ENCODE measurements around the gene SUFU. TPM values are rescaled to one million over a fixed set of nuclear protein-coding genes. Genes with fewer than 3 reads are reported as not detected.

The SUFU gene
- total and polyA plus RNA-seq, 2 of the 4 experiments (the other 2 are of a cell fraction), result 2.2 to 11.0 TPM

GRCh38 chr10:102579328-102579727 lies 75.6 kb downstream of the SUFU start:
- no peak for ATAC-seq (ENCODE audit: low read depth)
- intact Hi-C loops (cut with micrococcal nuclease) (no loop called here), dilution Hi-C loops (cut with HindIII; ENCODE audit: low sequenced_read_pairs, unreplicated experiment) (loop anchor here (10.0 kb wide), 1 partner anchor 75 kb away; the partner anchor contains the start of genes ACTR1A and SUFU), in situ Hi-C loops (cut with MboI; ENCODE audit: low sequenced_read_pairs) (no loop called here)
- H3K9ac ChIP-seq (ENCODE audit: low read depth, low read length), result no peak overlapping the region
- no peak overlapping the region for H2BK120ac ChIP-seq (ENCODE audit: low read depth, low read length)
- no TSS peak for BruUV-seq (replicated peaks)
- peak overlapping the region; percentile 43; the same call in 1 of the 2 replicates for H3K14ac ChIP-seq (replicated peaks; ENCODE audit: low read depth, low read length)
- H3K4me3 ChIP-seq (ENCODE audit: insufficient read depth, low read depth, low read length), result no peak overlapping the region
- peak overlapping the region; percentile 1; the same call in 1 of the 2 replicates for H4K5ac ChIP-seq (ENCODE audit: low read depth, low read length)
- peak; percentile 25 for DNase-seq
- H3K79me1 ChIP-seq (ENCODE audit: low read depth in 1 of 2, low read length in 2 of 2), result peaks cover 16 to 51% of the 10 kb centered on the region in 2 experiments; a peak in 3 of 4 replicates
- peaks cover 10% of the 10 kb centered on the region for H3K9me1 ChIP-seq (ENCODE audit: insufficient read depth, low read length)
- H2AFZ ChIP-seq (replicated peaks; ENCODE audit: low read length, poor library complexity), result peak overlapping the region; percentile 56
- peak overlapping the region; percentile 66 for H2BK20ac ChIP-seq (ENCODE audit: low read depth, low read length)
- H2BK15ac ChIP-seq (ENCODE audit: low read depth, low read length), result no peak overlapping the region
- H3K4me2 ChIP-seq (ENCODE audit: low read depth, low read length), result peak overlapping the region; percentile 4; the same call in 1 of the 2 replicates
- peak overlapping the region; percentile 30; the same call in 1 of the 2 replicates for H2AK5ac ChIP-seq (ENCODE audit: low read depth, low read length)
- H2BK5ac ChIP-seq (ENCODE audit: low read depth, low read length, poor library complexity, severe bottlenecking), result no peak overlapping the region
- peak overlapping the region; percentile 11; the same call in 1 of the 2 replicates for H3K18ac ChIP-seq (ENCODE audit: low read depth, low read length)
- H2AK9ac ChIP-seq (replicated peaks; ENCODE audit: low read depth, low read length, poor library complexity), result no peak overlapping the region
- no peaks in the 10 kb centered on the region for H3K27me3 ChIP-seq (ENCODE audit: control insufficient read depth, insufficient read depth, low read length)
- H3K9me3 ChIP-seq (ENCODE audit: control insufficient read depth, insufficient read depth, low read length), result no peaks in the 10 kb centered on the region
- no peaks in the 10 kb centered on the region for H3K36me3 ChIP-seq (ENCODE audit: control insufficient read depth, insufficient read depth, low read length)
- TF ChIP-seq ELK1 (IDR thresholded peaks at IDR 0.05; ENCODE audit: borderline replicate concordance, low read depth, low read length) (no peak), MAFK (IDR thresholded peaks at IDR 0.05; ENCODE audit: low read depth, low read length) (peak; percentile 92)
- H4K8ac ChIP-seq (ENCODE audit: low read depth in 2 of 2, low read length in 2 of 2), result peak overlapping the region in 1 of 2 experiments; percentile 20; a peak in 1 of 4 replicates
- H4K91ac ChIP-seq (ENCODE audit: insufficient read depth, low read depth, low read length), result no peak overlapping the region; the same call in 1 of the 2 replicates
- peaks cover 7% of the 10 kb centered on the region for H4K20me1 ChIP-seq (ENCODE audit: insufficient read depth, low read length)
- no peak overlapping the region for H3K27ac ChIP-seq (ENCODE audit: insufficient read depth, low read length)
- no peak overlapping the region for H3K23ac ChIP-seq (ENCODE audit: low read depth, low read length)
- peaks cover 21% of the 10 kb centered on the region for H3K4me1 ChIP-seq (ENCODE audit: control insufficient read depth, insufficient read depth, low read length)
- H3K4ac ChIP-seq (ENCODE audit: low read depth, low read length), result peak overlapping the region; percentile 32
- CTCF ChIA-PET, result no interaction called here
- H3K56ac ChIP-seq (ENCODE audit: extremely low read depth, insufficient read depth, low read length), result no peak overlapping the region
- POLR2A ChIA-PET (ENCODE audit: unreplicated experiment), result no interaction called here
- 40% methylated on average over 3 of the region's 7 CpGs; no CpG with 5 or more reads in 1 of the 2 experiments for WGBS, 2 experiments (ENCODE audit: extremely low coverage in 2 of 2, insufficient read length in 1 of 2)

All from IMR-90 (cell line).